Upper lobe of left lung (tissue), 4 donors: ENCODE measurements around the gene RTL9.

Experiments
- POLR2A ChIP-seq, 4 donors: fragments of 450-650 bp; IDR thresholded peaks; one replicate each; pipeline ENCODE4 v1.5.1; 2016 to 2017; ENCODE audit warnings: antibody characterized with exemption in 4 of 4, mild to moderate bottlenecking in 2 of 4
- TF ChIP-seq, protein P1 (sequence below), 6 experiments: fragments of 450-650 bp in 4 of 6; fragments of 200-600 bp in 2 of 6; sonication (generic) in 2 of 6; IDR thresholded peaks; one replicate each; pipeline ENCODE4 v1.5.1; 2016 to 2019; ENCODE audit warnings: antibody characterized with exemption in 6 of 6

DNA sequence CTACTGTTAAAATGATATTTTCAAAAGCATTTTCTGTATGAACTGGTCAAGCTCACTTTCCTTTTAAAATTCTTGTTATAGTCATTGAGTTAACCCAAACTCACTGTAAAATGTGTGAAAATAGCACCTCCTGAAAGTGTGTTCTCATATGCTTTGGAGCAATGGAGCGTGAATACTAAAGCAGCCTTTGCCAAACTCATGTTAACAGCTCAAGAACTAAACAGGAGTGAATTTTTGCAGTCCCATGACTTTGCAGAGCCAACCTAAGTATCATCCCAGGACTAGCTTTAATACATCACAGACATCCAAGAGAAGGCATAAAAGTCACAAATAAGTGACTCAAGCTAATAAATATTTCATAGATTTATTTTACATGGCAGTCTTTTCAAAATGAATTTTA is 43.1 kb upstream of the RTL9 start:
- no peak for TF ChIP-seq POLR2A (IDR thresholded peaks at IDR 0.05)
- TF ChIP-seq, protein P1, sequence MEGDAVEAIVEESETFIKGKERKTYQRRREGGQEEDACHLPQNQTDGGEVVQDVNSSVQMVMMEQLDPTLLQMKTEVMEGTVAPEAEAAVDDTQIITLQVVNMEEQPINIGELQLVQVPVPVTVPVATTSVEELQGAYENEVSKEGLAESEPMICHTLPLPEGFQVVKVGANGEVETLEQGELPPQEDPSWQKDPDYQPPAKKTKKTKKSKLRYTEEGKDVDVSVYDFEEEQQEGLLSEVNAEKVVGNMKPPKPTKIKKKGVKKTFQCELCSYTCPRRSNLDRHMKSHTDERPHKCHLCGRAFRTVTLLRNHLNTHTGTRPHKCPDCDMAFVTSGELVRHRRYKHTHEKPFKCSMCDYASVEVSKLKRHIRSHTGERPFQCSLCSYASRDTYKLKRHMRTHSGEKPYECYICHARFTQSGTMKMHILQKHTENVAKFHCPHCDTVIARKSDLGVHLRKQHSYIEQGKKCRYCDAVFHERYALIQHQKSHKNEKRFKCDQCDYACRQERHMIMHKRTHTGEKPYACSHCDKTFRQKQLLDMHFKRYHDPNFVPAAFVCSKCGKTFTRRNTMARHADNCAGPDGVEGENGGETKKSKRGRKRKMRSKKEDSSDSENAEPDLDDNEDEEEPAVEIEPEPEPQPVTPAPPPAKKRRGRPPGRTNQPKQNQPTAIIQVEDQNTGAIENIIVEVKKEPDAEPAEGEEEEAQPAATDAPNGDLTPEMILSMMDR (IDR thresholded peaks at IDR 0.05): no peak
